HFF-Myc (cell line): ENCODE measurements around the gene CDH12.
"Not testable (repeated sequence)": the region's sequence is repeated elsewhere in the genome, so short reads cannot be mapped to it uniquely, and the experiment has no call there.

Source experiments
- DNase-seq: peaks from one replicate; pipeline ENCODE4 v3.0.0-alpha.2; 2011; ENCODE audit warnings: low read depth; ENCODE audit errors: extremely low read depth
- H3K4me3 ChIP-seq: replicated peaks from 2 replicates; pipeline ENCODE4 v1.5.1; 2011; ENCODE audit warnings: low read depth, mild to moderate bottlenecking, control low read depth, low read length
- TF ChIP-seq, protein P1 (sequence below): IDR thresholded peaks from 2 replicates; pipeline ENCODE4 v1.5.1; 2012; ENCODE audit warnings: mild to moderate bottlenecking, low read depth, low read length, control low read depth; ENCODE audit errors: missing control alignments

Gene CDH12

DNA sequence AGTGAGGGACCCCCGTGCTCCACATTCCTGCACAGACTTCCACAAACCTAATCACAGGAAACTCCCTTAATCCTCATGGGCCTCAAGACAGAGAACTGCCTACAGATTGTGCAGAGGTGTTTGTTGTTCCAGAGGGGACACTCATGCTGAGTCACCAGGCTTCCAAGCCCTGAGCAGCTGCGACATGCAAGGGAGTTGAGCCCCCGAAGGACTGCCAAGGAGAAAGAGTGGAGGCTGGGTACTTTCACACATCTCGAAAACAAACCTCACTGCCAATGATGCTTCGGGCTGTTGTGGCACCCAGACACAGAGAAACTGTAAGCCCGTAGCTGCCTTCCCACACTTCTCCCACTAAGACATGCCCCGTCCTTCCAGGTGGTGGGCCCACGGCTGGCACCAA, 480.8 kb downstream of the CDH12 start:
- TF ChIP-seq, protein P1, sequence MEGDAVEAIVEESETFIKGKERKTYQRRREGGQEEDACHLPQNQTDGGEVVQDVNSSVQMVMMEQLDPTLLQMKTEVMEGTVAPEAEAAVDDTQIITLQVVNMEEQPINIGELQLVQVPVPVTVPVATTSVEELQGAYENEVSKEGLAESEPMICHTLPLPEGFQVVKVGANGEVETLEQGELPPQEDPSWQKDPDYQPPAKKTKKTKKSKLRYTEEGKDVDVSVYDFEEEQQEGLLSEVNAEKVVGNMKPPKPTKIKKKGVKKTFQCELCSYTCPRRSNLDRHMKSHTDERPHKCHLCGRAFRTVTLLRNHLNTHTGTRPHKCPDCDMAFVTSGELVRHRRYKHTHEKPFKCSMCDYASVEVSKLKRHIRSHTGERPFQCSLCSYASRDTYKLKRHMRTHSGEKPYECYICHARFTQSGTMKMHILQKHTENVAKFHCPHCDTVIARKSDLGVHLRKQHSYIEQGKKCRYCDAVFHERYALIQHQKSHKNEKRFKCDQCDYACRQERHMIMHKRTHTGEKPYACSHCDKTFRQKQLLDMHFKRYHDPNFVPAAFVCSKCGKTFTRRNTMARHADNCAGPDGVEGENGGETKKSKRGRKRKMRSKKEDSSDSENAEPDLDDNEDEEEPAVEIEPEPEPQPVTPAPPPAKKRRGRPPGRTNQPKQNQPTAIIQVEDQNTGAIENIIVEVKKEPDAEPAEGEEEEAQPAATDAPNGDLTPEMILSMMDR = no peak
- no peak overlapping the region for H3K4me3 ChIP-seq
- DNase-seq = no peak

GRCh38 chr5:22354956-22355355, 498.2 kb downstream of the CDH12 start:
- DNase-seq = no peak
- TF ChIP-seq, protein P1 = no peak
- no peak overlapping the region for H3K4me3 ChIP-seq

DNA sequence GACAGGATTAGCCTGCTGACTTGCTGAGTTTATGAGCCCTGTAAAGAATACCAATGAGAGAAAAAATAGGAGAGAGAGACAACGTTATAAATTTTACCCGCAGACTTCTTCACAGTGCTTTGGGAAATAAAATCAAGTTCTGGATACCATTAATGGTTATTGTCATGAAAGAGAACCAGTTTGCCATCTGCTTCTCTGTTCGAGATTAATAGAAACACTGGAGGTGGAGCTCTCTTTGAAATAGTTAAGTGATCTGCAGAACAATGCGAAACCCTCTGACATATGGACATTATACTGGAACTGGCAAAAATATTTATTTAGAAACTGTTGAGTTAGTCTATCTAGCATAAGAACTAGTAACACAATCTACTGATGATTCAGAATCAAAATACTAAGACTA, 500.7 kb downstream of the CDH12 start:
- no peak for DNase-seq
- TF ChIP-seq, protein P1 = no peak
- H3K4me3 ChIP-seq = no peak overlapping the region

DNA sequence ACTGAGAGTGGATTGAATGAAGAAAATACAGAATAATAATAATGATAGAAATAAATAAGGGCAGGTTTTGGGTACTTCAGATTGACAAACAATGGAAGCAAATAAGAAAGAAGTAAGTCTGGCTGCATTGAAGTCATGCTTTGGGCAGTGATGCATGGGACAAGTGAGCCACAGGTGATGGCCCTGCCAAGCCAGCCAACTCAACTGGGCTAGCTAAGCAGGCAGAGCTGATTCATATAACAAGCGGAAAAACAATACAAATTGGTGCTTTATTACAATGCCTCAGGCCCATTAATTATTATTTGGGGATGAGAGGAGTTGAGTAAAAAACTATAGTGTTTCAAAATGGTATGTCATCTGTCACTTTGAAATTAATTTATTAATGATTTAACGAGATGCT, 502.0 kb downstream of the CDH12 start:
- DNase-seq = no peak
- H3K4me3 ChIP-seq = no peak overlapping the region
- TF ChIP-seq, protein P1 = no peak

DNA sequence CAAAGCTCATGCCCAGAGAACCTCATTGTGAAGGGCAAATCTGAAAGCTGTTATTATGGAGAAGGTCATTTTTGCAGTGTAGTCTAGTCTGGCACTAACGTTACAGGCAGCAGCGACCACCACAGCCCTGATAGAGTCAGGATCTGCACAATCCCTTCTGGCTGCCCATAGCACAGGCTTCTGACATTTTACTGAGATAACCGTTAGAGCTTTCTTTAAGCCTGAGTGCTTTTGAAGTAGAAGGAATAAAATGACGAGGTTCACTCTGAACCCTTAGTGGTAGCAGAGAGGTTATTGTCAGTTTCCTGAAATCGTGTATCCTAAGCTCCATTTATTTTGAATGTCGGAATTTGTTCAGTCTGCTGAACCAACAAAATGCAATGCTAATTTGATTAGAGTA, 505.1 kb downstream of the CDH12 start:
- TF ChIP-seq, protein P1 = no peak
- DNase-seq = no peak
- no peak overlapping the region for H3K4me3 ChIP-seq

GRCh38 chr5:22344000-22344399, 509.1 kb downstream of the CDH12 start:
- TF ChIP-seq, protein P1 = no peak
- no peak overlapping the region for H3K4me3 ChIP-seq
- DNase-seq = no peak

DNA sequence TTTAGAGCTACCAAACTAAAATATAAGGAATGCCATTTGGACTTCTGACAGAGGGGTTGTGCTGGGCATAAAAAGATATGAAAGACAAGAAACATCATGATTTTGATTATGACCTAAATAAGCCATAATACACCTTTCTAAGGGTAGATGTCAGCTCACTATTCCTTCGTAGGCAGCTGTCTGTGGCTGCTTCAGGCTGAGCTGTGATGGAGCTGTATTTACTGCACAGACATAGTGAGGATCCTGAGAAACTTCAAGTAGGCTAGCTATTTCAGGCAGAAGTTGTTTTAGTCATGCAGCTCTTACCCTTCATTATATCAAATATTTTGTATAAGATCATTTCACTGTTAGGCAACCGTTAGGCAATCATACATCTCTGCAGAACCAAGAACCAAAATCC, 511.7 kb downstream of the CDH12 start:
- DNase-seq = no peak
- H3K4me3 ChIP-seq = no peak overlapping the region
- TF ChIP-seq, protein P1 = no peak

GRCh38 chr5:22332949-22333348, 520.2 kb downstream of the CDH12 start:
- not testable (repeated sequence) for H3K4me3 ChIP-seq, DNase-seq
